Endodermal cell (in vitro differentiated cells): ENCODE data around the gene CLCNKB. TPM values are rescaled to one million over a fixed set of nuclear protein-coding genes. Genes with fewer than 3 reads are reported as not detected.

Experiments
- DNase-seq: peaks from one replicate; pipeline ENCODE4 v3.0.0-alpha.2; 2017
- H3K27ac ChIP-seq: 2 replicates; pipeline ENCODE4 v1.5.1; 2013; ENCODE audit warnings: mild to moderate bottlenecking, low read depth, low read length, moderate library complexity
- H3K27me3 ChIP-seq: 2 replicates; pipeline ENCODE4 v1.6.1; 2013; ENCODE audit warnings: mild to moderate bottlenecking, low read length, moderate library complexity; ENCODE audit not compliant: insufficient read depth, control insufficient read depth, poor library complexity, severe bottlenecking
- H3K36me3 ChIP-seq: 2 replicates; pipeline ENCODE4 v1.7.0; 2013; ENCODE audit warnings: mild to moderate bottlenecking, low read length, moderate library complexity; ENCODE audit not compliant: control insufficient read depth, insufficient read depth
- H3K4me1 ChIP-seq: one replicate; pipeline ENCODE4 v1.7.0; 2013; ENCODE audit warnings: low read length; ENCODE audit not compliant: control insufficient read depth, insufficient read depth
- H3K4me3 ChIP-seq: 2 replicates; pipeline ENCODE4 v1.5.1; 2013; ENCODE audit warnings: mild to moderate bottlenecking, low read length, moderate library complexity
- H3K9ac ChIP-seq: 2 replicates; pipeline ENCODE4 v1.6.1; 2013; ENCODE audit warnings: mild to moderate bottlenecking, low read length, moderate library complexity; ENCODE audit not compliant: poor library complexity, severe bottlenecking; ENCODE audit errors: extremely low read depth
- H3K9me3 ChIP-seq: 2 replicates; pipeline ENCODE4 v1.6.1; 2013; ENCODE audit warnings: mild to moderate bottlenecking, low read length, moderate library complexity; ENCODE audit not compliant: control insufficient read depth
- H3K27ac Mint-ChIP-seq: 2 replicates; pipeline ENCODE4 v1.8.0; 2020; ENCODE audit warnings: mixed read lengths
- H3K27me3 Mint-ChIP-seq: 2 replicates; pipeline ENCODE4 v1.8.0; 2021; ENCODE audit warnings: mild to moderate bottlenecking, mixed read lengths; ENCODE audit not compliant: insufficient read depth
- H3K36me3 Mint-ChIP-seq: 2 replicates; pipeline ENCODE4 v1.8.0; 2020; ENCODE audit warnings: low read depth, mixed read lengths
- H3K4me1 Mint-ChIP-seq: 2 replicates; pipeline ENCODE4 v1.8.0; 2020; ENCODE audit warnings: mixed read lengths
- H3K4me3 Mint-ChIP-seq: 2 replicates; pipeline ENCODE4 v1.8.0; 2020; ENCODE audit warnings: mild to moderate bottlenecking, moderate library complexity, mixed read lengths
- H3K9me3 Mint-ChIP-seq: 2 replicates; pipeline ENCODE4 v1.8.0; 2020; ENCODE audit warnings: mild to moderate bottlenecking, mixed read lengths
- WGBS, 2 experiments: methylation state at CpG; one replicate each; pipeline versions ENCODE4 v1.1.5 to v1.1.7; 2013; ENCODE audit warnings: missing lambda C conversion rate in 2 of 2, mixed read lengths in 1 of 2; ENCODE audit not compliant: insufficient coverage in 1 of 2, insufficient read length in 1 of 2; 5-methylcytosine and 5-hydroxymethylcytosine counted together
- total RNA-seq, 2 donors: library from RNA; stranded (reverse); fragmentation: NEBNext Ultra II Directional in 1 of 2; extraction: Animal tissue kit (Norgen Biotek cat#: 25700) in 1 of 2; gene quantifications; 2 replicates in 1 of 2; 3 replicates in 1 of 2; pipeline ENCODE4 v1.2.1, GENCODE V29; 2021
- TF ChIP-seq, protein P1 (sequence below): fragments of 200-600 bp; sonication (generic); conservative IDR thresholded peaks from 2 replicates; pipeline ENCODE4 v1.5.0; 2021; ENCODE audit warnings: antibody characterized with exemption, mild to moderate bottlenecking

Gene CLCNKB
- total RNA-seq, 2 donors from 2014 or later, result 3.6 to 3.7 TPM

GRCh38 chr1:16013220-16013907 is 30.2 kb upstream of the CLCNKB start:
- Histone ChIP-seq H3K4me1 (peaks cover 5% of the 10 kb centered on the region), H3K9ac (peak overlapping the region; percentile 38), H3K9me3 (no peaks in the 10 kb centered on the region), H3K27ac (no peak overlapping the region), H3K4me3 (peak overlapping the region; percentile 56), H3K36me3 (no peaks in the 10 kb centered on the region), H3K27me3 (no peaks in the 10 kb centered on the region)
- H3K27ac Mint-ChIP-seq, result peak overlapping the region; percentile 84
- H3K4me3 Mint-ChIP-seq, result peak overlapping the region; percentile 40
- no peaks in the 10 kb centered on the region for H3K36me3 Mint-ChIP-seq
- TF ChIP-seq, protein P1, sequence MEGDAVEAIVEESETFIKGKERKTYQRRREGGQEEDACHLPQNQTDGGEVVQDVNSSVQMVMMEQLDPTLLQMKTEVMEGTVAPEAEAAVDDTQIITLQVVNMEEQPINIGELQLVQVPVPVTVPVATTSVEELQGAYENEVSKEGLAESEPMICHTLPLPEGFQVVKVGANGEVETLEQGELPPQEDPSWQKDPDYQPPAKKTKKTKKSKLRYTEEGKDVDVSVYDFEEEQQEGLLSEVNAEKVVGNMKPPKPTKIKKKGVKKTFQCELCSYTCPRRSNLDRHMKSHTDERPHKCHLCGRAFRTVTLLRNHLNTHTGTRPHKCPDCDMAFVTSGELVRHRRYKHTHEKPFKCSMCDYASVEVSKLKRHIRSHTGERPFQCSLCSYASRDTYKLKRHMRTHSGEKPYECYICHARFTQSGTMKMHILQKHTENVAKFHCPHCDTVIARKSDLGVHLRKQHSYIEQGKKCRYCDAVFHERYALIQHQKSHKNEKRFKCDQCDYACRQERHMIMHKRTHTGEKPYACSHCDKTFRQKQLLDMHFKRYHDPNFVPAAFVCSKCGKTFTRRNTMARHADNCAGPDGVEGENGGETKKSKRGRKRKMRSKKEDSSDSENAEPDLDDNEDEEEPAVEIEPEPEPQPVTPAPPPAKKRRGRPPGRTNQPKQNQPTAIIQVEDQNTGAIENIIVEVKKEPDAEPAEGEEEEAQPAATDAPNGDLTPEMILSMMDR, result no peak
- 32 to 83% methylated on average over 8 to 27 of the region's 28 CpGs for WGBS, 2 experiments
- peak; percentile 94 for DNase-seq
- peaks cover 18% of the 10 kb centered on the region for H3K4me1 Mint-ChIP-seq
- H3K9me3 Mint-ChIP-seq, result no peaks in the 10 kb centered on the region
- no peaks in the 10 kb centered on the region for H3K27me3 Mint-ChIP-seq

GRCh38 chr1:16013908-16014258 is 29.7 kb upstream of the CLCNKB start:
- Mint-ChIP-seq H3K4me3 (peak overlapping the region; percentile 40), H3K9me3 (no peaks in the 10 kb centered on the region), H3K36me3 (no peaks in the 10 kb centered on the region), H3K27me3 (no peaks in the 10 kb centered on the region), H3K27ac (peak overlapping the region; percentile 84), H3K4me1 (peaks cover 19% of the 10 kb centered on the region)
- TF ChIP-seq, protein P1, result no peak
- no peak for DNase-seq
- no peak overlapping the region for H3K9ac ChIP-seq
- H3K27me3 ChIP-seq, result no peaks in the 10 kb centered on the region
- H3K4me1 ChIP-seq, result peaks cover 5% of the 10 kb centered on the region
- WGBS, 2 experiments, result 77 to 83% methylated on average over 1 to 4 of the region's 4 CpGs
- H3K36me3 ChIP-seq, result no peaks in the 10 kb centered on the region
- no peaks in the 10 kb centered on the region for H3K9me3 ChIP-seq
- H3K4me3 ChIP-seq, result no peak overlapping the region
- no peak overlapping the region for H3K27ac ChIP-seq

- Mint-ChIP-seq H3K4me1 (peaks cover 19% of the 10 kb centered on the region), H3K4me3 (no peak overlapping the region), H3K27ac (no peak overlapping the region), H3K27me3 (peaks cover 7% of the 10 kb centered on the region), H3K9me3 (no peaks in the 10 kb centered on the region), H3K36me3 (no peaks in the 10 kb centered on the region)
- Histone ChIP-seq H3K4me3 (no peak overlapping the region), H3K27ac (no peak overlapping the region), H3K4me1 (peaks cover 5% of the 10 kb centered on the region), H3K9me3 (no peaks in the 10 kb centered on the region), H3K27me3 (no peaks in the 10 kb centered on the region), H3K36me3 (no peaks in the 10 kb centered on the region), H3K9ac (no peak overlapping the region)
- 92 to 93% methylated on average over 7 to 17 of the region's 17 CpGs for WGBS, 2 experiments
- DNase-seq, result no peak
- TF ChIP-seq, protein P1, result no peak
These were observed 28.8 kb upstream of the CLCNKB start for GRCh38 chr1:16014509-16015482.
